Astrocyte of the cerebellum (primary cell): ENCODE results near the gene RACGAP1.

Experiments used
- DNase-seq: peaks from one replicate; pipeline ENCODE4 v3.0.0-alpha.2; 2011; ENCODE audit warnings: low read depth
- H3K4me3 ChIP-seq: 2 replicates; pipeline ENCODE4 v1.5.1; 2011; ENCODE audit warnings: mild to moderate bottlenecking, low read depth, low read length, moderate library complexity
- CTCF ChIP-seq: IDR thresholded peaks from 2 replicates; pipeline ENCODE4 v1.5.1; 2012; ENCODE audit warnings: low read length, low read depth, moderate library complexity, mild to moderate bottlenecking; ENCODE audit errors: missing control alignments
- in situ Hi-C: cut with HindIII; loops from 2 replicates; pipeline ENCODE4 v1.10.0; 2017; ENCODE audit warnings: low sequenced_read_pairs

RACGAP1 gene

DNA sequence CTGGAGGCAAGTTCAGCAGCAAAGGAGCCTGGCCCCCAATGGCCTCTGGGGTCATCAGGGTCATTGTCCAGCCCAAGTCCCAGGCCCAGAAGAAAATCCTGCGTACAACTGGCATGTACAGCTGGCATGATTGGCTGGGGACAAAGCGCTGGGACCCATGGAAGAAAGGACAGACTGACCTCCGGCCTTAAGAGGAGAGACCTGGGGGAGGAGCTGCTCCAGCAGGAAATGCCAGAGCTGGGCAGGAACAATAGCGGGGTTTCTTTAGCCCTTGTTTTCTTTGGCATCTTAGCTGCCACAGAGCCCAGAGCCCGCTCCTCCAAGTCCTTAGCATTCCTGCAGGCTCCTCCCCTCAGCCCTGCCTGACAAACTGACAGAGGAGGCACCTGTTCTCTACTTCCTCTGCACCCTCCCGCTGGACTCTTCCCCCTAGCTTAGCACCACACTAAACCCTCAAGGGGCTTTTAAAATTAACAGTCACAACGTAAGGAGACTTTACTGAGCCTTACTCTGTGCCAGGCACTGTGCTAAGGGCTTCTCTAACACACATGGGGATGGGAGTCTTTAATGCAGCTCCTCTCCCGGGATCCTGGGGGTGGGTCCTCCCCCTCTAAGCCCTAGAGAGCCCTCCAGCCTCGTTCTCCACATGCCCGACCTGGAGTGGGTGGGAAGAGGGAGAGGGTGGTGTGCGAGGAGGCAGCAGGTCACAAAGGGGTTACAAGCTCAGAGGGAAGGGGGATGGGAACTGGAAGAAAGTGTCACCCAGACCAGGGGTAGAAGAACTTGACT, 65.4 kb downstream of the RACGAP1 start:
- no peak for TF ChIP-seq CTCF
- H3K4me3 ChIP-seq = no peak overlapping the region
- DNase-seq = no peak
- in situ Hi-C loops = no loop called here

DNA sequence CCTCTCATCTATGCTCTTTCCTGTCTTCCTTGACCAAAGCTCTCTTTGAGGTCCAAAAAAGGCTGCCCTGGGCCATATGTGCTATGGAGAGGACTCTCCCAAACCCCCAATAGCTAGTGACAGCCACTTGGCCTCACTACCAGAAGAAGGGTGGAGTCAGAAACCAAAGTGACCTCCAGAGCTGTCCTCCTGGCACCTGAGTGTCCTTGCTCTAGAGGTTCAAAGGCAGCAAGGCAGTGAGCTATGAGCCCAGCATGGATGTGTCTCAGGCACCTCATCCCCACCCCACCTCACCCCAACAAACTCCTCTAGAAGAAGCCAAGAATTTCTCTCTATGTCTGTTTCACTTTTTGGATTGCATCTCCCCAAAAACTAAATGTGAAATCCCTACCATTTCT, 67.7 kb downstream of the RACGAP1 start:
- in situ Hi-C loops = no loop called here
- TF ChIP-seq CTCF = no peak
- DNase-seq = no peak
- no peak overlapping the region for H3K4me3 ChIP-seq

DNA sequence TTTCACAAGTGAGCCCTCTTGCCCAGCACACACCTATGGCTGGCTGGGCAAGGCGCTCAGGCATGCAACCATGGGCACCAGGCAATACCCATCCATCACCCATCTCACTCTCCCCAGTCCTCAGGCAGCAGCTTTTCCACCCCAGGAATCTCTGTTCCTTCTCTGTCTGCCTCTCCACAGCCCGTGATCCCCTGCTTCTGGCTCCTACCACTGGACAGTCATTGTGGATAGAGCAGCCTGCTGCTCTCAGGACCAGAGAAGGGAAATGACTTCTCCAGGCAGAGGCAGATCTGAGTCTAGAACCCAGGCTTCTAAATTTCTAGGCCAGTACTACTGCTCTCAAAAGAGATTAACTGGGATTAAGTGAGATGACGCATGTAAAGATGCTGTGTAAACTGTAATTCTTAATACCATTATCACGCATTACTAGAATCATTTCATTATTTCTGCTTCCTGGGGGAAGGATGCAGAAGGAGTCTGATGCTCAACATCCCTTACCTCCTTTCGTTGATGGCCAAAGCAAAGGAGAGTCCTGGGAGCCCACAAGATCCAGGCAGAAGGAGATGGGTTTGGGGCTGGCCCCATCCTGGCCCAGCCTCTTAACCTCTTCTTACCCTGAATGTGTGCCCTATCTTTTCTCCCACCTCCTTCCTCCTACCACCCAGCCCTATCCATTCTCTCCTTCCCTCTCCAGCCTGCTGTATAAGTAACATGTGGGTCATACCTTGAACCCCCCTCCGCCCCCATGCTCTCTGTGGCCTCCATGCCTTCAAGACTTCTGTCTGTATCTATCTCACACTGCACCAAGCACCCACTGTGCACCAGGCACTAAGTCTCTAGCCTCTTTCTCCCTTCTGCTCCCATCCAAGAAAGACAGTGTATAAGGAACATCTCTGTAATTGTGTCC, 68.4 kb downstream of the RACGAP1 start:
- TF ChIP-seq CTCF = no peak
- H3K4me3 ChIP-seq = no peak overlapping the region
- DNase-seq = no peak
- in situ Hi-C loops = no loop called here

GRCh38 chr12:49955899-49956662, 69.2 kb downstream of the RACGAP1 start:
- in situ Hi-C loops = no loop called here
- DNase-seq = no peak
- TF ChIP-seq CTCF = no peak
- no peak overlapping the region for H3K4me3 ChIP-seq

- DNase-seq = no peak
- TF ChIP-seq CTCF = no peak
- H3K4me3 ChIP-seq = no peak overlapping the region
- in situ Hi-C loops = no loop called here
Measured at GRCh38 chr12:49954863-49955830, 70.1 kb downstream of the RACGAP1 start.
